ENCODE results near the gene OR2T1. TPM values are rescaled to one million over a fixed set of nuclear protein-coding genes. Genes with fewer than 3 reads are reported as not detected.

OR2T1 gene
- total and polyA plus RNA-seq, 2 of the 8 experiments (the other 6 are each of a cell fraction or from before 2014, with no cell fraction given) = not detected

Other genes starting within 250 kb of the OR2T1 start
- not detected in 2 replicates for gene OR2M2, start 228.2 kb upstream of the OR2T1 start, total RNA-seq (2021; fragmentation: NEBNext Ultra II Directional; extraction: Animal tissue kit (Norgen Biotek cat#: 25700))
- gene OR2M2, start 228.2 kb upstream of the OR2T1 start, polyA plus RNA-seq (2011; rRNA removed) = not detected in 2 replicates
- not detected in 2 replicates for gene OR2M3, start 205.8 kb upstream of the OR2T1 start, total RNA-seq (2021; fragmentation: NEBNext Ultra II Directional; extraction: Animal tissue kit (Norgen Biotek cat#: 25700))
- not detected in 2 replicates for gene OR2M3, start 205.8 kb upstream of the OR2T1 start, polyA plus RNA-seq (2011; rRNA removed)
- not detected in 2 replicates for gene OR2M4, start 171.6 kb upstream of the OR2T1 start, total RNA-seq (2021; fragmentation: NEBNext Ultra II Directional; extraction: Animal tissue kit (Norgen Biotek cat#: 25700))
- gene OR2M4, start 171.6 kb upstream of the OR2T1 start, polyA plus RNA-seq (2011; rRNA removed) = not detected in 2 replicates
- gene OR2T33, start 125.1 kb upstream of the OR2T1 start, total RNA-seq (2021; fragmentation: NEBNext Ultra II Directional; extraction: Animal tissue kit (Norgen Biotek cat#: 25700)) = not detected in 2 replicates
- gene OR2T33, start 125.1 kb upstream of the OR2T1 start, polyA plus RNA-seq (2011; rRNA removed) = not detected in 2 replicates
- gene OR2T12, start 99.6 kb upstream of the OR2T1 start, total RNA-seq (2021; fragmentation: NEBNext Ultra II Directional; extraction: Animal tissue kit (Norgen Biotek cat#: 25700)) = not detected in 2 replicates
- gene OR2T12, start 99.6 kb upstream of the OR2T1 start, polyA plus RNA-seq (2011; rRNA removed) = not detected in 2 replicates
- not detected in 2 replicates for gene OR2M7, start 78.5 kb upstream of the OR2T1 start, total RNA-seq (2021; fragmentation: NEBNext Ultra II Directional; extraction: Animal tissue kit (Norgen Biotek cat#: 25700))
- gene OR2M7, start 78.5 kb upstream of the OR2T1 start, polyA plus RNA-seq (2011; rRNA removed) = not detected in 2 replicates
- gene OR14C36, start 54.3 kb upstream of the OR2T1 start, total RNA-seq (2021; fragmentation: NEBNext Ultra II Directional; extraction: Animal tissue kit (Norgen Biotek cat#: 25700)) = not detected in 2 replicates
- gene OR14C36, start 54.3 kb upstream of the OR2T1 start, polyA plus RNA-seq (2011; rRNA removed) = not detected in 2 replicates
- not detected in 2 replicates for gene OR2T4, start 41.4 kb upstream of the OR2T1 start, total RNA-seq (2021; fragmentation: NEBNext Ultra II Directional; extraction: Animal tissue kit (Norgen Biotek cat#: 25700))
- not detected in 2 replicates for gene OR2T4, start 41.4 kb upstream of the OR2T1 start, polyA plus RNA-seq (2011; rRNA removed)
- not detected in 2 replicates for gene OR2T6, start 27.3 kb upstream of the OR2T1 start, total RNA-seq (2021; fragmentation: NEBNext Ultra II Directional; extraction: Animal tissue kit (Norgen Biotek cat#: 25700))
- not detected in 2 replicates for gene OR2T6, start 27.3 kb upstream of the OR2T1 start, polyA plus RNA-seq (2011; rRNA removed)
- not detected in 2 replicates for gene OR2T2, start 42.6 kb downstream of the OR2T1 start, total RNA-seq (2021; fragmentation: NEBNext Ultra II Directional; extraction: Animal tissue kit (Norgen Biotek cat#: 25700))
- not detected in 2 replicates for gene OR2T2, start 42.6 kb downstream of the OR2T1 start, polyA plus RNA-seq (2011; rRNA removed)
- gene OR2T3, start 70.3 kb downstream of the OR2T1 start, total RNA-seq (2021; fragmentation: NEBNext Ultra II Directional; extraction: Animal tissue kit (Norgen Biotek cat#: 25700)) = not detected in 2 replicates
- gene OR2T3, start 70.3 kb downstream of the OR2T1 start, polyA plus RNA-seq (2011; rRNA removed) = not detected in 2 replicates
- gene OR2T5, start 85.5 kb downstream of the OR2T1 start, total RNA-seq (2021; fragmentation: NEBNext Ultra II Directional; extraction: Animal tissue kit (Norgen Biotek cat#: 25700)) = not detected in 2 replicates
- not detected in 2 replicates for gene OR2T5, start 85.5 kb downstream of the OR2T1 start, polyA plus RNA-seq (2011; rRNA removed)
- gene OR2G6, start 105.0 kb downstream of the OR2T1 start, total RNA-seq (2021; fragmentation: NEBNext Ultra II Directional; extraction: Animal tissue kit (Norgen Biotek cat#: 25700)) = not detected in 2 replicates
- gene OR2G6, start 105.0 kb downstream of the OR2T1 start, polyA plus RNA-seq (2011; rRNA removed) = not detected in 2 replicates
- not detected in 2 replicates for gene OR2T29, start 159.7 kb downstream of the OR2T1 start, total RNA-seq (2021; fragmentation: NEBNext Ultra II Directional; extraction: Animal tissue kit (Norgen Biotek cat#: 25700))
- not detected in 2 replicates for gene OR2T29, start 159.7 kb downstream of the OR2T1 start, polyA plus RNA-seq (2011; rRNA removed)
- gene OR2T34, start 171.7 kb downstream of the OR2T1 start, total RNA-seq (2021; fragmentation: NEBNext Ultra II Directional; extraction: Animal tissue kit (Norgen Biotek cat#: 25700)) = not detected in 2 replicates
- not detected in 2 replicates for gene OR2T34, start 171.7 kb downstream of the OR2T1 start, polyA plus RNA-seq (2011; rRNA removed)
- gene OR2T10, start 194.7 kb downstream of the OR2T1 start, total RNA-seq (2021; fragmentation: NEBNext Ultra II Directional; extraction: Animal tissue kit (Norgen Biotek cat#: 25700)) = not detected in 2 replicates
- not detected in 2 replicates for gene OR2T10, start 194.7 kb downstream of the OR2T1 start, polyA plus RNA-seq (2011; rRNA removed)
- not detected in 2 replicates for gene OR2T11, start 232.0 kb downstream of the OR2T1 start, total RNA-seq (2021; fragmentation: NEBNext Ultra II Directional; extraction: Animal tissue kit (Norgen Biotek cat#: 25700))
- gene OR2T11, start 232.0 kb downstream of the OR2T1 start, polyA plus RNA-seq (2011; rRNA removed) = not detected in 2 replicates
- gene OR2T35, start 242.2 kb downstream of the OR2T1 start, total RNA-seq (2021; fragmentation: NEBNext Ultra II Directional; extraction: Animal tissue kit (Norgen Biotek cat#: 25700)) = not detected in 2 replicates
- gene OR2T35, start 242.2 kb downstream of the OR2T1 start, polyA plus RNA-seq (2011; rRNA removed) = not detected in 2 replicates